D341Med (cell line): ENCODE measurements around the gene NUDT8.

Experiments
- DNase-seq: peaks from one replicate; pipeline ENCODE4 v3.0.0; 2012; ENCODE audit warnings: low spot score

The NUDT8 gene

DNA sequence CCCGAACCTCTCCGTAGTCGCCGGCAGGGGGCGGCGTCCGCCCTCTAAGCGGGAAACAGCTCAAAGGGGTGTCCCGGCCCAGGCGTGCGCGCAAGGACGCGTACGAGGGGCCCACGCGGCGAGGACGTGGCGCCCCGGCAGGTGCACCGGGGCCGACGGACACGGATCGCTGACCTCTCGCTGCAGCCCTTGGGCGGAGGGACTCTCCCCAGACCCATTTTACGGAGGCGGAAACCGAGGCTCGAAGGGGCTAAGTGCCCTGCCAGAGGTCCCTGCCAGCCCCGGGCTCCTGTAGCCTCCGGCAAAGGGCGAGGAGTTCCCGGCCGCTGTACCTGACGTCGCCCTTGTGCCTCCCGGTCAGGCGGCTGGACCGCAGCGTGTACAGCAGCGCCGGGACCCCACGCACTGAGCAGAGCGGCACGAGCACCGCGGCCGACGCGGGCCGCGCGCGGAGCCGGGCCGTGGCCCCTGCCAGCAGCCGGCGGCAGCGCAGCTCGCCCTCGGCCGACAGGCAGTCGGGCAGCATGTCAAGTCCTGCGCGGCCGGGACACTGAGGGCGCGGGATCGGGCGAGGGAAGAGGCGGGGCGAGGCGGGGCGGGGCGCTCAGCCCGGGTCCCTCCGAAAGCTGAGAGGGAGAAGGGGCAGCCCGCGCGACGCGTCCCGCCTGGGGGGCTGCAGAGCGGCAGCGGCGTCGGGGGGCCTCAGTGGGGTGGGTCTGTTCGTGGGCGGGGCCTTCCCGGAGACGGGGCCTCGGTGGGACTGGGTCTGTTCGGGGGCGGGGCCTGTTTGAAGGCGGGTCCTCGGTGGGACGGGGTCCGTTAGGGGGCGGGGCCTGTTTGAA lies at the start of gene NUDT8:
Gene NUDT8, minus strand, starts transcription at position 552 of the 842 bp plus-strand sequence. Its CDS starts 26 bp downstream, at position 526.
- peak; percentile 89 for DNase-seq

GRCh38 chr11:67675058-67675747 lies 45.5 kb upstream of the NUDT8 start:
- no peak for DNase-seq

DNA sequence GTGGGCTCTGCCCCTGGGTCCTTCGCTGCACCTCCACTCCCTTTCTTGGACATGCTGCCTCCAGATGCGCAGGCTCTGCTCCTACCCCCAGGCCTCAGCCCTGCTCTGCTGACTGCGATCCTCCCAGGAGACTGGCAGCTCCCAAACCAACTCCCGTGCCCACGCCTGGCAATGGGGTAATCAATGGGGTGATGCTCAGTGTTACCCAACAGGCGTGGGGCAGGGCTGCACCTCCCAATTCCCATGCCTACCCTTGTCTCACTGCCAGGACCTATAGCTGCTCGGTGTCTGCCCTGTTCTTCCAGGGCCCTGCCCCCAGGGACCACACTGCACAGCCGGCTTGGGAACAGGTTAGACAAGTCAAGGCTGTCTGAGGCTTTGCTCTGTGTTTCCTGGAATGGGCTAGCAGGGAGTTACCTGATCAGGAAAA lies 44.7 kb upstream of the NUDT8 start, which contains the start of gene ALDH3B2:
Gene ALDH3B2, minus strand, starts transcription at position 182 of the 430 bp plus-strand sequence. CDS start 7,688 bp downstream, outside the sequence.
- no peak for DNase-seq

GRCh38 chr11:67673902-67674301 lies 44.2 kb upstream of the NUDT8 start:
- no peak for DNase-seq

- DNase-seq: no peak
These were observed 43.6 kb upstream of the NUDT8 start for GRCh38 chr11:67673358-67673757.

- no peak for DNase-seq
These were observed 41.4 kb upstream of the NUDT8 start for GRCh38 chr11:67671211-67671520.

DNA sequence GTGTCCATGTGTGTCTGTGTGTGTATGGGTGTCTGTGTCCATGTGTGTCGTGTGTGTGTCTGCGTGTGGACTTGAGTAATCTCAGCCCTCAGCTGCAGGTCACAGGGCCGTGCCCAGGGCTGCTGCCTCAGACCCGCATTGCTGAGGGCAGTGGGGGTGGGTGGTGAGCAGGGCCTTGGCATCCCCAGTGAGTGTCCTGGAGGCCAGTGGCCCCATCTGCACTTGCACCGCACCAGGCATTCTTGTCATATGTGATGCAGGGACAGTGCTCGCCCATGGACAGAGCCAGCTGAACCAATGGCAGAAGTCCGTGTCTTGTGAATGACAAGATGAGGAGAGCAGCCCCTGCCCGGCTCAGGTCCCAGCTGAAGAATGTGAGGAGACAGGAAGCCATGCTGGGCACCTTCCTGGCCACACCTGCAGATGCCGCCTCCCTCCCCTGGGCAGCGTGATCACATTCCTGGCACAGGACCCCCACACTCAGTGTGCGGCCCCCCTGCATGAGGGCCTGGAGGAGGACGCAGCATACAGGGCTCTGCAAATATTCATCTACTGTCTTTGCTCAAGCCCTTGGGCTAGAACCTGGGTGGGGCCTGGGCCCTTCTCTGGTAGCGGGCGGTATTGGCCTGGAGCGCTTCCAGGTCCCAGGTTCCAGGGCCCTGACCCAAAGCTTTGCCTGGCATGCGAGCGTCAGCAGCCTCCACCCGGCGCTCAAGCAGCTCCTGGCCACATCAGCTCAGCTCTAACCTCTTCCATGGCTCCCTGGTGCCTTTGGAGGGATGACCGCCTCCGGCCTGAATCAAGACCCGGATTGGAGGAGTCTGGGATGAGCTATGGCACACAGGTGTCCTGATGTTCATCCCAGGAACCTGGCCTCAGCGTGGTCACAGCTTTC lies 40.8 kb upstream of the NUDT8 start:
- no peak for DNase-seq

DNA sequence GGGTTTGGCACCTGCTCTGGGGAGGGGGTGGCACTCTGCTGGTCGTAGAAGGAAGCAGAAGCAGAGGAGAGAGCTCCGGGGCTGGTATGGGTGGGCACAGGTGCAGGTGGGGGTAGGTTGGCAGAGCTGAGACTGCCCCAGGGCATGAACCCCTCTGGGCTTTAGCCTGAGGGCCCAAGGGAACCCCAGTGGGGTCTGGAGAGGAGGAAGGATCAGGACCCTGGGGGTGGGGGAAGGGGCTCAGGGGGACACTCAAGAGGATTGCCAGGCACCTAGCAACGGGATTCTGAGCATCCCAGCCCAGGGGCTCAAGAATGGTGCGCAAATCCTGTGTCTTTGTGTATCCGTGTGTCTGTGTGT lies 38.4 kb upstream of the NUDT8 start:
- DNase-seq: no peak

- peak; percentile 31 for DNase-seq
These were observed 37.9 kb upstream of the NUDT8 start for GRCh38 chr11:67667490-67668191.

DNA sequence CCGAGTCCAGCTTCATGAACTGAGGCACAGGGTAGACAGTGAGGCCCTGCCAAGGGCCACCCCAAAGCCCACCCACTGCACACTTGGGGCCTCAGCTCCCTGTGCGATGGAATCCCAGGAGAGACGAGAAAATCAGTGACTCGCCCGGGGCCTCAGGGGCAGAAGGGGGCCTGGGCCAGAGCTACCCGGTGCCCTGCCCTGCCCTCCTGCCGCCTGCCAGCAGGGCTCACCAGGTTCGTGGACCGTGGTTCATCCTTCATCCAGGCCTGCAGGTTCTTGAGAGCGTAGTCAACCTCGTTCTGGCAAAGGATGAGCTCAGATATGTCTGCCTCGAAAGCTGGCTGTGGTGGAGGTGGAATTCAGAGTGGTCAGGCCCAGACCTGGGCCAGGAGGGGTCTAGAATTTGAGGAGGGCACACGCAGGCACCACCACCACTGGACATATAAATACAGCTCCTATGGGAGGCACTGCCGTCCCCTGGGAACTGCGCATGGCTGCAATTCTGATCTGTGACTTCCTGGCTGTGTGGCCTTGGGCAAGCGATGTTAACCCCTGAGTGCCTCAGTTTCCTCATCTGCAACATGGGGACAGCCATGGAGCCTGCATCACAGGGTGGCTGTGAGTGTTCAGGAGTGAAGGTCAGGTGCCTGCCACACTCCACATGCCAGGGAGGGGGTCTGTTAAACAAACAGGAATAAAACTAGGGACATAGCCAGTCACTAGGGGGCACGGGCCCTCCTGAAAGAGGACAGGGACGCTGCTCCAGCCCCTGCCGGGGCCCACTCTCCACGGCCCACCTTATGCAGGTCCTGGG lies 37.1 kb upstream of the NUDT8 start:
- peak; percentile 33 for DNase-seq

GRCh38 chr11:67666303-67666645 lies 36.5 kb upstream of the NUDT8 start:
- no peak for DNase-seq

DNA sequence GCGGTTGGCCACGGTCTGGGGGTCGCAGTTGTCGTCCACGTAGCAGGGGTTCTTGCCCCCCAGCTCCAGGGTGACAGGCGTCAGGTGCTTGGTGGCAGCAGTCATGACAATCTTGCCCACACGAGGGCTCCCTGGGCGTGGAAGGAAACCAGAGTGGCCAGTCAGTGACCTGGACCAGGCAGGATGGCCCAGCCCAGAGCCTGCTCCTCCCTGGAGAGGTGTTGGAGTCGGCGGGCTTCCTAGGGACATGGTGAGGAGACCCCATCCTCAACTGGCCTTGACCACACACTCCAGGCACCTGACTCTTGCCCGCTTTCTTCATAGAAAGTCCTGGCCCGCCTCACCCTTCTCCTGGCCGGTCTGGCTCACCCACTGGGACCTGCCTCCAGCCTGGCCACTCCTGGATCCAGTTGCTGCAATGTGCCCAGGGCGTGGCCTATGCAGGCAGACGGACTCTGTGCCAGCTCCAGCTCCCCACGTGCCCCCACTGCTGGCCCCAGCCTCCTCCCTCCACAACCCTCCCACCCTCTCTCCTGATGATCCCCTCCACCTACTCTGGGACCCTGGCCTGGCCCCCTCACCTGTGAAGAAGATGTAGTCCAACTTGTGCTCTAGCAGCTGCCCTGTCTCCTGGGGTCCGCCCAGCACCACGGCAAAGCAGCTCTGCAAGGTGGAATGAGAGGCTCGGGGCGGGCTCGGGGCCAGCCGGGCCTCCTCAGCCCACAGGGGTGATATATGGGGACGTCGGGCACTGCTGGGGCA lies 36.0 kb upstream of the NUDT8 start:
- DNase-seq: peak; percentile 40

GRCh38 chr11:67664696-67665540 lies 35.2 kb upstream of the NUDT8 start:
- no peak for DNase-seq

- no peak for DNase-seq
These were observed 34.5 kb upstream of the NUDT8 start for GRCh38 chr11:67664213-67664585.

- DNase-seq: peak; percentile 18
These were observed 33.9 kb upstream of the NUDT8 start for GRCh38 chr11:67663532-67664212.

- peak; percentile 18 for DNase-seq
These were observed 33.2 kb upstream of the NUDT8 start for GRCh38 chr11:67662835-67663531.

GRCh38 chr11:67662142-67662834 lies 32.6 kb upstream of the NUDT8 start:
- peak; percentile 14 for DNase-seq
